Inflammatory macrophage treated with lipopolysaccharide for 1 hour (primary cell): Measurements from ENCODE around the gene COQ4.
"Not testable (repeated sequence)": the region's sequence is repeated elsewhere in the genome, so short reads cannot be mapped to it uniquely, and the experiment has no call there.

ENCODE experiments used
- DNase-seq, 2 donors: peaks; one replicate each; pipeline ENCODE4 v3.0.0-alpha.2; 2020 to 2022

Gene COQ4

DNA sequence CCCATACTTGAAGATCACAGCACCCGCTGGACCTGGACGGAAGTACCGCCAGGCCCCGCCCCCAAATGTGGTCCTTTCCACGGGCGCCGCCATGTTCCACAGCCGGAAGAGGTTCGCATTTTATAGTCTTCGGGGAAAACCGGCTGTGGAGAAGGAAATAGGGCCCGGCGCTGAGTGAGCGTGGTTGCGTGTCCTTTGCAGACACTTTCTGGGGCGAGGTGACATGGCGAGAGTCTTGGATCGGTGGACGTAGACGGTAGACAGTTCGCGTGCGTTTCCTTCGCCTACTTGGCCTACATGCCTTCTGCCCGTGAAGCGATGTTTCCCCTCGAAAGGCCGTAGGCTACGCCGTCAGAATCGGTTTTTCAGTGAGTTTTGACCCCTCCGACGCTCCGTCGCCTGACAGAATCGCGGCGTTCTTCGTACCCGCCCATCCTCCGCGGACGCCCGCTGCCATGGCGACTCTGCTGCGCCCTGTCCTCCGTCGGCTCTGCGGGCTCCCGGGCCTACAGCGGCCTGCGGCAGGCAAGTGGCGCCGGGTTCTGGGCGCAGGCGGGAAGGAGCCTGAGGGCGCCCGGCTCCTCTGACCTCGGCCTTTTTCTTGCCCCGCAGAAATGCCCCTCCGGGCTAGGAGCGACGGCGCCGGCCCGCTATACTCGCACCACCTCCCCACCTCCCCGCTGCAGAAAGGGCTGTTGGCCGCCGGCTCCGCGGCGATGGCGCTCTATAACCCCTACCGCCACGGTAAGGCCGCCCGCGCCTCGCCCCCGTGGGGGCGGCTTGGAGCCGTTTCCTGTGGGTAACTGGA is at the start of gene COQ4, which contains the start of gene TRUB2:
Gene COQ4, plus strand, starts transcription at position 436 of the 808 bp plus-strand sequence. Its CDS starts 20 bp downstream, at position 456.
Gene TRUB2, minus strand, starts transcription at position 44 of the 808 bp plus-strand sequence. Its CDS starts 39 bp downstream, at position 5.
- DNase-seq = peak; percentile 89 to 98

DNA sequence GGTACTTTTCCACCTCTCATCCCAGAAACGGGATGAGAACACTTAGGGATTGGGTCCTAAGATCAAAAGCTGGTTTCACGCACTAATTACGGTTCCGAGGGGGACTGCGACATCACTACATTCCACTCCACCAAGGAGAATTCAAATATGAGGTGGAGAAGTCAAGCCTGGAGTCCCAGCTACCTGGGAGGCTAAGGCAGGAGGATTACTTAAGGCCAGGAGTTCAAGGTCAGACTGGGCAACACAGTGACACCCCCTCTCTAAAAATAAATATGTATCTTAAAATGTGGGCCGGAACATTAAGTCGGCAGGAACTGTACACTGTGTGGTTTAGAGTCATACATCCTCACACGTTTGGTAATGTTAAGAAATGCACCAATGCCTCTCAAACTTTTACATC is 48.4 kb upstream of the COQ4 start:
- DNase-seq = no peak

DNA sequence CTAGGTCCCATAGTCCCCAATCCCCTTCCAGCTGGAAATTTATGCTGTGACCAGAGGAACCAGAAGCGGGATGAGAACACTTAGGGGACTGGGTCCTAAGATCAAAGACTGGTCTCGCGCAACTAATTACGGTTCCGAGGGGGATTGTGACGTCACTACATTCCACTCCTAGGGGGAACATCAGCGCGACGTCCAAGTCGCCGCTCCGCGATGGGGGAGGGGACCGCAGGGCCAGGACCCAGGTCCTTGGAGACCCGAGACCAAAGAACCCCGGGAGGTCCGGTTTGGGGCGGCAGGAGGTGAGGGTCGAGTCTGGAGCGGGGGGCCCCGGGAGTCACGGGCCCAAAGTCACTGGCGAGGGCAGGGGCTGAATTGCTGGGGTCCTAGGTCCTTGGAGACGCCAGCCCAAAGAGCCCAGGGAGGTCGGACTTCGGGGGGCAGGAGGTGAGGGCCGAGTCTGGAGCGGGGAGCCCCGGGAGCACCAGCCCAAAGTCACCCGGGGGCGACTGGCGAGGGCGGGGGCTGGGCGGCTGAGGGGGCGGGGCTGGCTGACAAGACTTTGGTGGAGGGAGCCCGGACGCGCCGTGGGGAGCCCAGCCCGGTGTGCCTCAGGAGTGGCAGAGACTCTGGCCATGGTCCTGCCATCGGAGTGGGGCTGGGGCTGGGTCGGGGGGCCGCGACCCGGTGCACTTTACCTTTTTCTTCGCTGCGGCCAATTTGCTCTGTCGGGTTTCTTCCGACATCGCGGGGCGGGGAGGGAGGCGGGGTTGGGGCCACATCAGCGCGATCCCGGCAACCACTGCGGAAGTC is 47.2 kb upstream of the COQ4 start, which contains the start of gene GOLGA2:
Gene GOLGA2, minus strand, starts transcription at position 810 of the 810 bp plus-strand sequence. Its CDS starts 31 bp downstream, at position 779.
- peak in 1 of 2 donors; percentile 17 for DNase-seq

DNA sequence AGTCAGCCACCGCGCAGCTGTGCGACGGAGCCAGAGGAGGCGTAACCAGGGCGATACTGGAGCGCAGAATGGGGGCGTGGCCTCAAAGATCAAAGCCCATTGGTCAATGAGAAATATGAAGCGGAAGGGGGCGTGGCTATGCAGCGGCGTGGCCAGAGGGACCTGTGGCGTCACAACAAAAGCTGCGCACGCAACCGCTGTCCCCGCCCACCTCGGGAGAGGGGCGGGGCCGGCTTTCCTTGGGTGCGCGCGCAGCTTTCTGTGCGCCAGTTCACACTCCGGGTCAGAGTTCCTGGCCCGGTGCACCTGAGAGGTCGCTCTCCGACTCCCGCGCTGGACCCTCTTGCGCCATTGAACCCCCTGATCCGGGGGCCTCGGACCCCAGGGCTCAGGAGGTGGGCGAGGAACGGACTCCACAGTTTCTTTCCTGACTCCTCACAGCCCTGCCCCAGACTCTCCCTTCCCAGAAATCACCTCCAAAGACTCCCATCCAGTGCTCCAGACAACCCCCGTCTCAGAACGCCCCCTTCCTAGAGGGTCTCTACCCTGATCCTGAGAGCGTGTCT is 46.5 kb upstream of the COQ4 start, which contains the start of gene SWI5:
Gene SWI5, plus strand, starts transcription at position 269 of the 566 bp plus-strand sequence.
- DNase-seq = peak; percentile 98 to 100

DNA sequence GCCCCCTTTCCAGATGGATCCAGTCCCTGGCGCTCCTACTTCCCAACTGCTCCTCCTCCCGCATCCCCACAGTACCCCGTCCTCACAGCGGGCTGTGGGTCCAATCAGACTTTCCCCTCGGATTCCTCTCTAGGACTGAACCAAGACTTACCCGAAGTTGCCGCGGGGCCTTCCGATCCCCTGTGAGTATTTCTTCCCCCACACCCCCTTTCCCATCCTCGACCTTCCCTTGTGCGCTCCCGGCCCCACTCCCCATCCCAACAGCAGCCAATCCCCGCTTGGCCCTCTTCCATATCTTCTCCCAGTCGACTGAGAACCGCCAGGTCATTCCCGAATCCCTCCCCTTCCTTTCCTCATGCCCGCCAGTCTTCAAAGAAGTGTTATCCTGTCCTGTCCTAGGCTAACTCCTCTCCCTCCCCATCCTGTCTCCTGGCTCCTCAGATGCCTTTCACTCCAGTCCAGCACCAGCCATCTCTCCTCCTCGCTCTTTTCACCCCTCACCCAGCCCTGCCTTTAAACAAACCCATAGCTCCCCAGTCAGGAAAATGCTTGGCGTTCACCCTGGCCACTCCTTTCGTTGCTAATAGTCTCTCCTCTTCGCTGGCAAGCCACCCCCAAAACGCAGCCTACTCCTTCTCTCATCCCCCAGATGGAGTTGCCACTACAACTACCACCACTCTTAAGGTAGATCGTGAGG is 45.9 kb upstream of the COQ4 start:
- DNase-seq = no peak

DNA sequence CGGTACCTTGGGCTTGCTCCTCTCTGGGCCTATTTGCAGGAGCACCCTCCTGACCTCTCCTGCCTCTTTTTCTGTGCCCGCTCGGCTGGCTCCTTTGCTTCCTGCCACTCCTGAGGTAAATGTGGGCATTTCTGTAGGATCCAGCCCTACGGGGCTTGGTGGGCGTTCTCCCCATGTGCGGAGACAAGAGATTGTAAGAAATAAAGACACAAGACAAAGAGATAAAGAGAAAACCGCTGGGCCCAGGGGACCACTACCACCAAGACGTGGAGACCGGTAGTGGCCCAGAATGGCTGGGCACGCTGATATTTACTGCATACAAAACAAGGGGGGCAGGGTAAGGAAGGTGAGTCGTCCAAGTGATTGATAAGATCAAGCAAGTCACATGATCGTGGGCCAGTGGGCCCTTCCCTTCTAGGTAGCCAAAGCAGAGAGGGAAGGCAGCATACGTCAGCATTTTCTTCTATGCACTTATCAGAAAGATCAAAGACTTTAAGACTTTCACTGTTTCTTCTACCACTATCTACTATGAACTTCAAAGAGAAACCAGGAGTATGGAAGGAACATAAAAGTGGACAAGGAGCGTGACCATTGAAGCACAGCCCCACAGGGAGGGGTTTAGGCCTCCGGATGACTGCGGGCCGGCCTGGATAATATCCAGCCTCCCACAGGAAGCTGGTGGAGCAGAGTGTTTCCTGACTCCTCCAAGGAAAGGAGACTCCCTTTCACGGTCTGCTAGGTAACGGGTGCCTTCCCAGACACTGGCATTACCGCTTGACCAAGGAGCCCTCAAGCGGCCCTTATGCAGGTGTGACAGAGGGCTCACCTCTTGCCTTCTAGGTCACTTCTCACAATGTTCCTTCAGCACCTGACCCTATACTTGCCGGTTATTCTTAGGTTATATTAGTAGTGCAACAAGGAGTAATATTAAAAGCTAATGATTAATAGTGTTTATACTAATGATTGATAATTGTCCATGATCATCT is 43.3 kb upstream of the COQ4 start:
- not testable (repeated sequence) for DNase-seq

DNA sequence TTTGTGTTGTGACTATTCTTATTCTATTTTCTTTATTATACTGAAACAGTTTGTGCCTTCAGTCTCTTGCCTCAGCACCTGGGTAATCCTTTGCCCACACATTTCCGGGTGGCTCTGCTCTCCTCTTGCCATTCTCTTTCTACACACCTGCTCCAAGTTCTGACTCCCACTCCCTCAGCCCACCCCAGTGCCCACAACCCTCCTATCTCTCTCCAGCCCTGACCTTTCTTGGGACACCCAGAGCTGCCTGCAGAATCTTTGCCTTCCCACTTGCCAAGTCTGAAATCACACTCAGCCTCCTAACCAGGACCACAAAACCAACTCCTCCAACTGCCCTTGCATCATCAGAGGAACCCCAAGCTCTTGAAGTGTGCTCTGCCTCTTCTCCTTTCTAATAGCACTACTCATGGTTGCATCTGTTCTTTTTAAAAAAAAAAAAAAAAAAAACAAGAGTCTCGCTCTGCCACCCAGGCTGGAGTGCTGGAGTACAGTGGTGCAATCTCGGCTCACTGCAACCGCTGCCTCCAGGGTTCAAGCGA is 42.5 kb upstream of the COQ4 start:
- DNase-seq = peak; percentile 71 to 89

DNA sequence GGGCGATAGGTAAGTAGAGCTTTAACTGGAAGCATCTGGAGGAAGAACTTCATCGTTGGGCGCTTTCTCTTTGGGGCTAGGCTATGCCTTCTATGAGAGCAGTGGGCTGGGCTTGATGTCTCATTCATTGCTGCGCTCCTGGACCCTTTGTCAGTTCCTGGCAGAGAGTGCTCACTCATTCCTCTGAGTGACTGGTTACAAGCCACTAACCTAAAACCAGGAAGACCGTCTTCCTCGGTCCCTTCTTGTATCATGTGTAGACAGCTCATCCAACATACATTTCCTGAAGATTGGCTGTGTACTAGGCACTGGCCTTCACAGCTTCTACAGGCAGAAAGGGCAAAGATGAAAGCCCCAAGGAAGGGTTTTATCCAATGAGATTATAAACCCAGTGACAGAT is 40.1 kb upstream of the COQ4 start:
- DNase-seq = no peak

DNA sequence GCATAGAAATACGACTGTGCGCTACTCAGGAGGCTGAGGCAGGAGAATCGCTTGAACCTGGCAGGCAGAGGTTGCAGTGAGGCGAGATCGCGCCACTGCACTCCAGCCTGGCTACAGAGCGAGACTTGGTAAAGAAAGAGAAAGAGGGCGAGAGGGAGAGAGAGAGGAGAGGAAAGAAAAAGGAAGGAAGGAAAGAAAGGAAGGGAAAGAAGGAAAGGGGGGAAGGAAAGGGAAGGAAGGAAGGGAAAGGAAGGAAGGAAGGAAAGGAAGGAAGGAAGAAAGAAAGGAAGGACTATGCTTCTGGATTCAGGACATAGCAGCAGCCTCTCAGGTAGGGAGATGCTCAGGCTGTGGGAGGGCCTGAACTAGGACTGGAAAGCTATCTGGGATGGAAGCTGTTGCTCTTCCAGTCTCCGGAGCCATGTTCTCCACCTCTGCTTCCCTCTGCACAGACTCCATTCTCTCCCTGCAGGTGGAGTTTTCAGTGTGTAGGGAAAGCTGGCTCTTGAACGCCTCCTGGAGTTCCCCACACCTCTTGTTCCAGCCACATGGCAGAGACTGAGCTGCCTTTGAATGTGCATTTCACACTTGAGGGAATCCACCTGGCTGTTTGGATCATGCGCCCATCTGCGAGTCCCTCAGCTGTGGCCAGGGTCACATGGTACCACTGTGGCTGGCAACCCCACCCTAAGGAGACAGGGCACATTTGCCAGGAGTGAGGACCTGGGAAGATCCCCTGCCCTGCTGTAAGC is 37.4 kb upstream of the COQ4 start:
- no peak for DNase-seq

DNA sequence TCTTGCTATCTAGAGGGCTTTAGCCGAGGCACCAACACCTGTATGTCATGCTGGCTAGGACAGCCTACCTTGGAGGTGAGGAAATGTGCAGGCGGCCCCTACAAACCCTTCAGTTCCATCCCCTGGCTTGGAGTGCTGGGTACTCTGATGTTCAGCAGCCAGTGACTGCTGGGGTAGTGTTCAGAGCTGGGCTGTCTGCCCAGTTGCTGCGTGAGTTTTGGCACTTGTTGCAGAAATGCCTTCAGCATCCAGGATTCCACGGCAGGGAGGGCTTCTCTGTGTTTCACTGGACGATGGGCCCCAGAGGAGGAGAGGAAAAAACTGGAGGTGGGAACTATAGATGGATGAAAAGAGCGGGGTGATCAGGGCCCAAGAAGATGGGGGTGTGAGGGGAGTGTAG is 36.2 kb upstream of the COQ4 start:
- no peak for DNase-seq

DNA sequence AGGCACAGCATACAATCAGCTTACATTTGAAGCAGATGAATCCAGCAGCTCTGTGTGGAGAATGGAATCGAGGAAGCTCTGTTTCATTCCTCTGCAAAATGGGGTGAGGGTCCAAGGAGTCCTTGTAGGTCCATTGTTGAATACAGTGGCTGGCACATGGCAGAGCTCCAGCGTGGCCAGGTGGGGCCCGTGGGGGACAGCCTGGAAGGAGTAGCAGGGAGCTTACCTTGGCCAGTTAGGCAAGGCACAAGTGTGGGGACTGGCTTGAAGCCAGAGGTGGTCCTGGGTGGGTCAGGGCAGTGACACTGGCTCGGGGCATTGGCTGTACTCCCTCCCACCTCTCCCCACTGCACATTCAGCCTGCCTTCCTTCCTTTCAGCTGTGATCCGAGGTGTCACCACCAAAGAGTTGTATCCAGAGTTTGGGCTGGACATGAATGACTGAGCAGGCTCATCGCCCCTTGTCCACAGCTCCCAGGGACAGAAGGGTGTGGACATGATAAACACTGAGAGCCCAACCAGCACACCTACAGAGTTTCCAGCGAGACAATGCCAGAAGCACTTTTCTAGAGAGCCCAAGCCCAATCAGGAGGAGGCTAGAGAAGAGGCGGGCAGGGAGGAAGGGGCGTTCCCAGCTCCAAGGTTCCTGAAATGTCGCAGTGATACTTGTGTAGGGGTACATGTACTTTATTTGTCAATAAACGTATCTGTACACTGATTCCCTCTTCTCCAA is 34.2 kb upstream of the COQ4 start:
- DNase-seq = no peak

DNA sequence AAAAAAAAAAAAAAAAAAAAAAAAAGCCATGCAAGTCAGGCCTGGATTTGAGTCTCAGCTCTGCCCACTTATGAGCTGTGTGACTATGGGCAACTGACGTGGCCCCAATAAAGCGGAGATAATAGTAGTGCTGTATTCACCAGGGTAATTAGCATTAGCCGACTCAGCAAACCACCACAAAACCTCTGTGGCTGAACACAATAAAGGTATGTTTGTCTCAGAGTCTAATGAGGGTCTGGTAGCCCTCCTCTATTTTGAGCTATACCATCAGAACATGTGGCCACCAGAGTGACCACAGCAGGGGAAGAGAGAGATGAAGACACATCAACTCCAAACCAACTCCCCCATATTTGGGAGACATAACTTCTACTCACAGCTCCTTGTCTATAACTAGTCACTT is 30.6 kb upstream of the COQ4 start:
- DNase-seq = no peak

DNA sequence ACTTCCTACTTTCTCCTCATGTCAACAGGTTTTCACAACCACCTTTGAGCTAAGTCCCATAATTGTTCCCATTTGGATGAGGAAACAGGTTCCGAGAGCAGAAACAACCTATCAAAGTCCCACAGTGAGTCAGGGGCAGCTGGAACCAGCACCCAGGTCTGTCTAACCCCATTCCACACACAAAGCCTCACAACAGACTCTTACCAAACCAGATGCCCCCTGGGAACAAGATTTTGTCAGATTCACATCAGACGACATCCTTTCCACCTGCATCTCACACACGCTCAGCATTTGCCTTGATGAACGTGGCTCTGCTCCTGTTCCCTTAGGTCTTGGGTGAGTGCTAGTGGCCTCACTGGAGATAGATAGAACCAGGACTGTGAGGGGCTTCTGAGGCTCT is 29.5 kb upstream of the COQ4 start:
- DNase-seq = peak in 1 of 2 donors; percentile 22

DNA sequence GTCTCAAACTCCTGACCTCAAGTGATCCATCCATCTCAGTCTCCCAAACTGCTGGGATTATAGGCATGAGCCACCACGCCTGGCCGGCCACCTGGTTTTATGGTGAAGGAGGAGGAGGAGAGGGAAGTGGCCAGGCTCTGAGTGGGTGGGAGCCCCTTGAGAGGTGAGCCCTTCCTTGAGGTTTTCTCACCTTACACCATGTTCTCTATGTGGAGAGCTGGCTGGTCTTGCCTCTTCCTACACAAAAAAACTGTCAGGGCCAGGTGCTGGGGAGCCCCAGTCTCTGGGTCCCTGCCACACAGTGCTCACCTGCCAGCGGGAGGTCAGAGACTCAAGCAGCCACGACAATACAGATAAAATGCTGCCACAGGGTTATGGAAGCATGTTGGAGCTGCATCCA is 28.5 kb upstream of the COQ4 start:
- DNase-seq = no peak

DNA sequence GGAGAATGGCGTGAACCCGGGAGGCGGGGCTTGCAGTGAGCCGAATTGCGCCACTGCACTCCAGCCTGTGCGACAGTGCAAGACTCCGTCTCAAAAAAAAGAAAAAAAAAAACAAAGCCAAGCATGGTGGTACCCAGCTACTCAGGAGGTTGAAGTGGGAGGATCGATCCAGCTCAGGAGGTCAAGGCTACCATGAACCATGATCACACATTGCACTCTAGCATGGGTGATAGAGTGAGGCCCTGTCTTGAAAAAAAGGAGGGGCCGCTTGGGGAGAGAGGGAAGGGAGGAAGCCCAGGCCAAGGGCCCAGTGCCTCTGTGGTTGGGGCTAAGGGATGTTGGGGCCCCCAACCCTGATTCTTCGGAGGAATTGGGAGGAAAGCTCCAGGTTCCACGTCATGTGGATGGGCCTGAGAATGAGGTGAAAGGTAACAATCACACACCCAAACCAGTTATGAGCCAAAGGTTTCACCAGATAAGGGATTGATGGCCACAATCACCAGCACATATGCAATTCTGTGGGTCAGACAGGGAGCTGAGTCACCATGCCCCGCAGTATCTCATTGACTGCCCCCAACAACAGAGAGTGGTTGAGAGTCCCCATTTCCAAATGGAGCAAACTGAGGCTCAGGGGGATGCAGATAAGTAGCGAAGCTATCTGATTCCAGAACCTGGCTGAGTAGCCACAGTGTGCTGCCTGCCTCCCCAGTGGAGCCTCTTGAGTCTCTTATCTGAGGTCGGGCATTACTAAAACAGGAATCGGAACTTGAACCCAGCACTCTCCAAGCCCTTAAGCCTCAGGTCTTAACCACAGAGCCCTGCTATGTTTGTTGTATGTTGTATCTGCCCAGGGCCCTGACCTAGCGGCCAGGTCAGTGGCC is 26.1 kb upstream of the COQ4 start:
- DNase-seq = no peak

DNA sequence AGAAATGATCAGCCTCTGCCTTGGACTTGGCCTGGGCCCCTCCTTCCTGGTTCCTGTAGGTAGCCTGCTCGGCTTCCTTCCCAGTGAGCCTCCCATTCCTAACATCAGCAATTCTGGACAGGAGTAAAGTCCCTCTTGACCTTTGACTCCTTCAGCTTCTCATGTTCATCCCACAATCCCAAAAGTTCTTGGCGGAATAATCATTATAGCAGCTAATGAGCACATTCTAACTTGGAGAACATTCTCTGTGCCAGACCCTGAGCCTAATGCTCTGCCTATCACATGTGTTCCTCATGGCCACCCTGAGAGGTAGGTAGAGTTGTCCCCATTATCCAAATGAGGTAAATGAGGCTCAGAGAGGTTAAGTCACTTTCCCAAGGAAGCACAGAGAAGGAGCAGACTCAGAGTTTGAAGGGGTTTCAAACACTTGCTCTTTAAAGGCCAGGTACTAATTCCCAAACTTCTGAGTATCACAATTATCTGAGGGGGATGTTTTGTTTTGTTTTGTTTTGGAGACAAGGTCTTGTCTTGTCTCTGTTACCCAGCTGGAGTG is 25.3 kb upstream of the COQ4 start:
- no peak for DNase-seq

DNA sequence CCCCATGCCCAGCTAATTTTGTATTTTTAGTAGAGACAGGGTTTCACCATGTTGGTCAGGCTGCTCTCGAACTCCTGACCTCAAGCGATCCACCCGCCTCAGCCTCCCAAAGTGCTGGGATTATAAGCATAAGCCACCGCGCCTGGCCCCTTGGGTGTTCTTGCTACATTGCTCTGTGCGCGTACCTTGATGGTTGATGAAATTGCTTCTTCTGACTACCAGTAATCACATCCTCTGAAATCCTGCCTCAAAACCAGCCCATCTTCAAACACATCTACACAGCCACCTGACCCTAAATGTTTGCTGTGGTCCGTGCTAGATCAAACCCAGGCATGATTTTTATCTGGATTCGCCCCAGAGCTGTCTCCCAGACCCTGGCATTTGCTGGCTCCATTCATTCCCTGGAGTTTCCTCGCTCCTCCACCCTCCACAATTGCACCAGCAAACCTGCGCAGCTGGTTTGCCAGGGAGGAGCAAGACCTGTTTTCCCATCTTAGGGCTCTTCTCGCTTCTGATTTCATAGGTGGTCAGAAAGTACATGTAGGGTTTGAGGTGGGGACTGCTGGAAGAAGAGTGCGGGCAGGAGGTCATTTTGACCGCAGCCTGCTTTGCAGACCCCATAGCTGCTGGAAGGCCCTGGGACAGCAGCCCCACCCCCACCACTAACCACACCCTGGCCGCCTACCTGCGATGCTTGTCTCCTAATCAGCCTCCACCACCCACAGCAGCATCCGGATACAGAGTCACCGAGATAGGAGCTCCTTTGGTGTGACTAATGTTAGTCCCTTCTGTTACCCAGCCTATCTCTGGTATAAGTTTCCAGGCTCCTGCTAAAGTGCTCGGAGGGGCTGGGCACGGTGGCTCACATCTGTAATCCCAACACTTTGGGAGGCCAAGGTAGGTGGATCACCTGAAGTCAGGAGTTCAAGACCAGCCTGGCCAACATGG is 23.8 kb upstream of the COQ4 start:
- no peak for DNase-seq
